Thoracic aorta (tissue), 2 donors: ENCODE results near the gene AGPAT3. TPM values are rescaled to one million over a fixed set of nuclear protein-coding genes. Genes with fewer than 3 reads are reported as not detected.

ENCODE experiments used
- ATAC-seq: fragments of 150-250 bp; one replicate; pipeline ENCODE4 v1.8.0; 2017; ENCODE audit warnings: low read depth; ENCODE audit not compliant: insufficient number of reproducible peaks, low FRiP score
- DNase-seq: peaks from one replicate; pipeline ENCODE4 v3.0.0-alpha.2; 2020; ENCODE audit warnings: low spot score
- H3K27ac ChIP-seq, 2 donors: fragments of 200-600 bp; sonication (generic); 1 replicate in 1 of 2; 2 replicates in 1 of 2; pipeline ENCODE4 v1.5.1; 2016; ENCODE audit warnings: mild to moderate bottlenecking in 2 of 2, moderate library complexity in 2 of 2
- H3K27me3 ChIP-seq: fragments of 200-600 bp; sonication (generic); replicated peaks from 2 replicates; pipeline ENCODE4 v1.6.0; 2016; ENCODE audit warnings: mild to moderate bottlenecking; ENCODE audit not compliant: insufficient read depth
- H3K36me3 ChIP-seq: fragments of 200-600 bp; sonication (generic); one replicate; pipeline ENCODE4 v1.5.1; 2016
- H3K4me1 ChIP-seq, 2 donors: fragments of 200-600 bp; sonication (generic); 1 replicate in 1 of 2; 2 replicates in 1 of 2; pipeline versions ENCODE4 v1.5.1 to v1.6.0; 2016; ENCODE audit warnings: low read depth in 2 of 2, mild to moderate bottlenecking in 1 of 2; ENCODE audit not compliant: control insufficient read depth in 1 of 2
- H3K4me3 ChIP-seq: fragments of 200-600 bp; sonication (generic); 2 replicates; pipeline ENCODE4 v1.5.1; 2016; ENCODE audit warnings: mild to moderate bottlenecking
- H3K9me3 ChIP-seq: fragments of 200-600 bp; sonication (generic); 2 replicates; pipeline ENCODE4 v1.5.1; 2016
- total RNA-seq, 2 donors: library from RNA; depleted of rRNA; stranded (reverse); fragments of >200 nt; gene quantifications; one replicate each; pipeline versions ENCODE4 v1.1.0 to v1.2.3, GENCODE V29; 2016
- TF ChIP-seq, protein P1 (sequence below): fragments of 200-600 bp; sonication (generic); IDR thresholded peaks from one replicate; pipeline ENCODE4 v1.5.1; 2019; ENCODE audit warnings: antibody characterized with exemption

The AGPAT3 gene
- total RNA-seq, 2 donors from 2014 or later = 32.8 to 37.9 TPM

DNA sequence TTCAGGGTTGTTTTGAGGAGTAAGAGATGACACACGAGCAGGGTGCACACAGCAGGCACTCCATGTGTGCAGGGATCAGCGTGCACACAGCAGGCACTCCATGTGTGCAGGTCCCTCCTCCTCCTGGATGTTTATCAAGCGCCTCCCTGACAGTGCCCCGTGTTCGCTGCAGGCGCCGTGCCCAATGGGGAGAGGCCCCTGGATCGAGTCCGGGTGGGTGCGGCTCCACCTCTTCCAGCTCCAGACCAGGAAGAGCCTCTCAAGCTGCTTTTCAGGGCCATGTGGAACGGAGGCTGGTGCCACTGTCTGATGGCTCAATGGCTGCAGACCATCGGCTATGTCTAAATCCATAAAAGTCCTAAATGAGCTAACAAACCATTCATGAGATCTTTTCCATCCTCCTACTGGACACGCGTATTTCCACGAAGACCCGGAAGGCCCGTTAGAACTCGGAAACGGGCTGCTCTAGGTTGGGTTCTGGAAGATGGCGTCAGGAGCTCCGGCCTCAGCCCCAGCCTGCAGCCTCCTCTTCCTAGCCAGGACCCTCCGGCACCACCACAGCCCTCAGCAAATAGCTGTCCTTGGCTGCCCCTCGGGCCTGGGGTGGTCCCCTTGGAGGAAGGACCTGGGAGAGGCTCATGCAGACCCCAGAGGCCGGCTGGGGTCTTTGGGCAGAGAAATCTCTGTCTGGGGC lies 39.6 kb upstream of the AGPAT3 start:
- H3K9me3 ChIP-seq = no peaks in the 10 kb centered on the region
- no peak for DNase-seq
- no peaks in the 10 kb centered on the region for H3K36me3 ChIP-seq
- no peaks in the 10 kb centered on the region for H3K4me1 ChIP-seq
- H3K27ac ChIP-seq = no peak overlapping the region
- TF ChIP-seq, protein P1, sequence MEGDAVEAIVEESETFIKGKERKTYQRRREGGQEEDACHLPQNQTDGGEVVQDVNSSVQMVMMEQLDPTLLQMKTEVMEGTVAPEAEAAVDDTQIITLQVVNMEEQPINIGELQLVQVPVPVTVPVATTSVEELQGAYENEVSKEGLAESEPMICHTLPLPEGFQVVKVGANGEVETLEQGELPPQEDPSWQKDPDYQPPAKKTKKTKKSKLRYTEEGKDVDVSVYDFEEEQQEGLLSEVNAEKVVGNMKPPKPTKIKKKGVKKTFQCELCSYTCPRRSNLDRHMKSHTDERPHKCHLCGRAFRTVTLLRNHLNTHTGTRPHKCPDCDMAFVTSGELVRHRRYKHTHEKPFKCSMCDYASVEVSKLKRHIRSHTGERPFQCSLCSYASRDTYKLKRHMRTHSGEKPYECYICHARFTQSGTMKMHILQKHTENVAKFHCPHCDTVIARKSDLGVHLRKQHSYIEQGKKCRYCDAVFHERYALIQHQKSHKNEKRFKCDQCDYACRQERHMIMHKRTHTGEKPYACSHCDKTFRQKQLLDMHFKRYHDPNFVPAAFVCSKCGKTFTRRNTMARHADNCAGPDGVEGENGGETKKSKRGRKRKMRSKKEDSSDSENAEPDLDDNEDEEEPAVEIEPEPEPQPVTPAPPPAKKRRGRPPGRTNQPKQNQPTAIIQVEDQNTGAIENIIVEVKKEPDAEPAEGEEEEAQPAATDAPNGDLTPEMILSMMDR = no peak
- no peak overlapping the region for H3K4me3 ChIP-seq
- ATAC-seq = no peak
- no peaks in the 10 kb centered on the region for H3K27me3 ChIP-seq

DNA sequence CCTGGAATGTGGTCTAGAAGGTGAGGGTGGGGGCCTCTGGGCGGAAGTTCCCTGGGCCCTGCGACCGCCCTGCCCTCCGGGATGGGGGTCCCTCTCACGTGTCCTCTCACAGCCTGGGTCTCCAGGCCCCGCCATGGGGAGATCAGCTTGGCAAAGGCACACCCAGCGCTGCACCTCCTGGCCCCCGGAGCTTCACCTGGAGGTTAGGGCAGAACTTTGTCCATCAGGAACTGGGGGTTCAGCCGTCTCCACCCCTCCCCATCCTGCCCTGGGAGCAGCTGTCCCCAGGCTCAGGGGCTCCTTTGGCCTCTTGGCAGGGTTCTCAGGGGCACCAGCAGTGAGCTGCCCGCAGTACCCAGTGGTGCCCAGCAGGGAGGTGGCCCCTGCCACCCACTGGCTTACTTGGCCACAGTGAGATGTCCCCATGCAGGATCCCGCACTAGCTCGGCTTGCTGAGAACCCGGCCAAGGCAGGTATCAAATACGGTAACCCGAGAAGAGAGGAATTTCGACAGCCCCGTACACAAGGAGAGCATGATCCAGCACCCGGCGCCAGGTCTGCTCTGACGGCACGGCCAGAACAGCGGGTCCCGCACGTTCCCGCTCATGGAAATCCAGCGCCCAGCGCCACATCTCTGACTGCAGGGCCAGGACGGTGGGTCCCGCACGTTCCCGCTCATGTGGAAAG lies 38.9 kb upstream of the AGPAT3 start:
- DNase-seq = no peak
- H3K36me3 ChIP-seq = no peaks in the 10 kb centered on the region
- no peak overlapping the region for H3K4me3 ChIP-seq
- no peaks in the 10 kb centered on the region for H3K4me1 ChIP-seq
- H3K27me3 ChIP-seq = no peaks in the 10 kb centered on the region
- H3K27ac ChIP-seq = no peak overlapping the region
- TF ChIP-seq, protein P1 = peak; percentile 28
- no peak for ATAC-seq
- no peaks in the 10 kb centered on the region for H3K9me3 ChIP-seq

DNA sequence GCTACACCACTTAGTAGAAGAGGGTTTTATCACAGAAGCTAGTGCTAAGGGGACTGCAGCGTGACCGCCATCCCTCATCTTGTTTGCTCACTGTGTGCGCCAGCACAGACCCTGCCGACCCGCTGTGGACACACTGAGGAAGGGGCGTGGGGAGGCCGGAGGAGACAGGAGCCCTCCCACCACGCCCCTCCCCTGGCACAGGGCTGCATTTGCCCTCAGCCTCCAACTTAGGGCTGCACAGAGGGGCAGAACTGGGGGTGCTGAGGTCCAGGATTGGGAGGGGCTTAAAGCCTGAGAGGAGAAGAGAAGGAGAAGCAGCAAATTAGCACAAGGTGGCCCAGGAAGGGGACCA lies 38.4 kb upstream of the AGPAT3 start:
- TF ChIP-seq, protein P1 = no peak
- H3K4me3 ChIP-seq = no peak overlapping the region
- no peak for DNase-seq
- no peaks in the 10 kb centered on the region for H3K27me3 ChIP-seq
- no peaks in the 10 kb centered on the region for H3K4me1 ChIP-seq
- no peak for ATAC-seq
- H3K9me3 ChIP-seq = no peaks in the 10 kb centered on the region
- no peak overlapping the region for H3K27ac ChIP-seq
- H3K36me3 ChIP-seq = no peaks in the 10 kb centered on the region

DNA sequence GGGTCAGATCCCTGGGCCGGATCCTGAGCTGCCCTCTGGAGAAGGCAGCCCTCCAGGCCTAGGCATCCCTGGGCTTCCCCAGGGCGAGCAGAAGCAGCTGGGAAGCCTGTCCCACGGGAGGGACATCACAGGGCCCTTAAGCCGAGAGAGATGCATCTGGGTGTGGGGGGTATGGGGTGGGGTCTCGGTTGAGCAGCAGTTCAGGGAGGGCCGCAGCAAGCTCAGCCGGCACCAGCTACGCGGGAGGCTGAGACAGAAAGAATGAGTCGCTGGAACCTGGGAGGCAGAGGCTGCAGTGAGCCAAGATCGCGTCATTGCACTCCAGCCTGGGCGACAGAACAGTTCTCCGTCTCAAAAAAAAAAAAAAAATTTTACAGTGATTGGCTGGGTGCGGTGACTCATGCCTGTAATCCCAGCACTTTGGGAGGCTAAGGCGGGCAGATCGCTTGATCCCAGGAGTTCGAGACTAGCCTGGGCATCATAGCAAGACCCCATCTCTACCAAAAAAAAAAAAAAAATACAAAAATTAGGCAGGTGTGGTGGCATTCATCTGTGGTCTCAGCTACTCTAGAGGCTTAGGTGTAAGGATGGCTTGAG lies 37.9 kb upstream of the AGPAT3 start:
- ATAC-seq (peak; percentile 55), DNase-seq (no peak)
- Histone ChIP-seq H3K4me1 (no peaks in the 10 kb centered on the region), H3K27me3 (no peaks in the 10 kb centered on the region), H3K27ac (no peak overlapping the region), H3K36me3 (no peaks in the 10 kb centered on the region), H3K9me3 (no peaks in the 10 kb centered on the region), H3K4me3 (no peak overlapping the region)
- TF ChIP-seq, protein P1 = no peak

DNA sequence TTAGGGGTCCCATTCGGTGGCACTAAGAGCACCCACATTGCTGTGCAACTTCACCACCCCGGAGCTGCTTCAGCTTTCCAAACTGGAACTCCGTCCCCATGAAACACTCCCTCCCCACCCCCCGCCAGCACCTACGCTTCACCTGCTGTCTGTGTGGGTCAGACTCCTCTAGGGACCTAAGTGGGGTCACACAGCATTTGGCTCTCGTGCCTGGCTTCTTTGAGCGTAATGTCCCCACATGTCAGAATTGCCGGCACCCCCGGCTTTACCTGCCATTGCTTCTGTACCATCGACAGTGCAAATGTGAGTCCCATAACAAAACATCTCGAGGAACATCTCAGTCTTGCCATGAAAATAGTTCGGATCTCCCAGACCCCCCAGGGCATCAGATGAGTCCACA lies 35.9 kb upstream of the AGPAT3 start:
- TF ChIP-seq, protein P1 = no peak
- Histone ChIP-seq H3K27ac (no peak overlapping the region), H3K27me3 (no peaks in the 10 kb centered on the region), H3K4me3 (no peak overlapping the region), H3K4me1 (no peaks in the 10 kb centered on the region), H3K9me3 (no peaks in the 10 kb centered on the region), H3K36me3 (no peaks in the 10 kb centered on the region)
- no peak for ATAC-seq
- no peak for DNase-seq
